Astrocyte of the spinal cord (primary cell): ENCODE results near the gene SLC26A11.
"Not testable (repeated sequence)": the region's sequence is repeated elsewhere in the genome, so short reads cannot be mapped to it uniquely, and the experiment has no call there.

Experiments
- DNase-seq: peaks from one replicate; pipeline ENCODE4 v3.0.0; 2011; ENCODE audit warnings: low read depth, low spot score
- H3K4me3 ChIP-seq: 2 replicates; pipeline ENCODE4 v1.5.1; 2011; ENCODE audit warnings: low read depth, mild to moderate bottlenecking, low read length, moderate library complexity
- in situ Hi-C: cut with HindIII; loops from 2 replicates; pipeline ENCODE4 v1.10.0; 2017; ENCODE audit warnings: low sequenced_read_pairs
- TF ChIP-seq, protein P1 (sequence below): IDR thresholded peaks from 2 replicates; pipeline ENCODE4 v1.5.1; 2012; ENCODE audit warnings: low read depth, mild to moderate bottlenecking, low read length, inconsistent platforms

SLC26A11 gene

DNA sequence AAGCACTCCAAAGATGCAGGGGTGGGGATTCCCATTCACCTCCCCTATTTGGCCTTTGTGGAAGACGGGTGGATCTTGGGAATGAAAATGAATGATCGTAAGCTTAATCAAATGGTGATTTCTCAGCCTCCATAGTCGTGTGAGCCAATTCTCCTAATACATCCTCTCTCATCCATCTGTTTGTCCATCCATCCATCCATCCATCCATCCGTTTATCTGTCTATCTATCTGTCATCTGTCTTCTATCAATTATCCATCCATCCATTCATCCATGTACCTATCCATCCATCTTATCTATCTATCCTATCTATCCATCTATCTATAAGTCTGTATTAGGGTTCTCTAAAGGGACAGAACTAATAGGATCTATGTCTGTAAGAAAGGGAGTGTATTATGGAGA lies 48.2 kb downstream of the SLC26A11 start:
- H3K4me3 ChIP-seq, result no peak overlapping the region
- DNase-seq, result no peak
- TF ChIP-seq, protein P1, sequence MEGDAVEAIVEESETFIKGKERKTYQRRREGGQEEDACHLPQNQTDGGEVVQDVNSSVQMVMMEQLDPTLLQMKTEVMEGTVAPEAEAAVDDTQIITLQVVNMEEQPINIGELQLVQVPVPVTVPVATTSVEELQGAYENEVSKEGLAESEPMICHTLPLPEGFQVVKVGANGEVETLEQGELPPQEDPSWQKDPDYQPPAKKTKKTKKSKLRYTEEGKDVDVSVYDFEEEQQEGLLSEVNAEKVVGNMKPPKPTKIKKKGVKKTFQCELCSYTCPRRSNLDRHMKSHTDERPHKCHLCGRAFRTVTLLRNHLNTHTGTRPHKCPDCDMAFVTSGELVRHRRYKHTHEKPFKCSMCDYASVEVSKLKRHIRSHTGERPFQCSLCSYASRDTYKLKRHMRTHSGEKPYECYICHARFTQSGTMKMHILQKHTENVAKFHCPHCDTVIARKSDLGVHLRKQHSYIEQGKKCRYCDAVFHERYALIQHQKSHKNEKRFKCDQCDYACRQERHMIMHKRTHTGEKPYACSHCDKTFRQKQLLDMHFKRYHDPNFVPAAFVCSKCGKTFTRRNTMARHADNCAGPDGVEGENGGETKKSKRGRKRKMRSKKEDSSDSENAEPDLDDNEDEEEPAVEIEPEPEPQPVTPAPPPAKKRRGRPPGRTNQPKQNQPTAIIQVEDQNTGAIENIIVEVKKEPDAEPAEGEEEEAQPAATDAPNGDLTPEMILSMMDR, result no peak
- in situ Hi-C loops, result no loop called here

DNA sequence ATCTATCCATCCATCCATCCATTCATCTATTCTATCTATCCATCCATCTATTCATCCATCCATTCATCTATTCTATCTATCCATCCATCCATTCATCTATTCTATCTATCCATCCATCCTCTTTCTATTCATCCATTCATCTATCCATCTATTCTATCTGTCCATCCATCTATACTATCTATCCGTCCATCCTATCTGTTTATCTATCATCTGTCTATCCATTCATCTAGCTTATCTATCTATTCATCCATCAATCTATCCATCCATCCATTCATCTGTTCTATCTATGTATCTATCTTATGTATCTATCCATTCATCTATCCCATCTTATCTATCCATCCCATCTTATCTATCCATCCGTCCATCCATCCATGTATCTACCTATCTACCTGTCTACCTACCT lies 49.2 kb downstream of the SLC26A11 start:
- DNase-seq, result no peak
- in situ Hi-C loops, result no loop called here
- TF ChIP-seq, protein P1, result no peak
- no peak overlapping the region for H3K4me3 ChIP-seq

DNA sequence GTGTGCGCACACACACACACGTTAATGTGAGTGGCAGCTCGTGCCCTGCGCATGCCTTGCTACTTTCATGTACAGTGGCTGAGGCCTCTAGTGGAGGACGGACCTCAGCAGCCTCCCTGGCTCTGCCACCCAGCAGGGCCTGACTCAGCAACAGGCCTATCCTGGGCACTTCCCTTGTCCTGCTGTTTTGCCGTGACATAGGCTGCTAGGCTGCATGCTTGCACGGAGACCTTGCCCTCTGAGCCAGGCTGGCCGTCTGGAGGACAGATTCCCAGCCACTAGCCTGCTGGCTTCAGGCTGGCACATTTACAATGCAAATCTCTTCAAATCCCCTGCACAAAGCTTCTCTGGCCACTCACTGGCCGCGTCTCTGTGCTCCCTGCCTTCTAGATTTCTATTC lies 49.9 kb downstream of the SLC26A11 start:
- no peak overlapping the region for H3K4me3 ChIP-seq
- in situ Hi-C loops, result no loop called here
- TF ChIP-seq, protein P1, result no peak
- DNase-seq, result no peak

DNA sequence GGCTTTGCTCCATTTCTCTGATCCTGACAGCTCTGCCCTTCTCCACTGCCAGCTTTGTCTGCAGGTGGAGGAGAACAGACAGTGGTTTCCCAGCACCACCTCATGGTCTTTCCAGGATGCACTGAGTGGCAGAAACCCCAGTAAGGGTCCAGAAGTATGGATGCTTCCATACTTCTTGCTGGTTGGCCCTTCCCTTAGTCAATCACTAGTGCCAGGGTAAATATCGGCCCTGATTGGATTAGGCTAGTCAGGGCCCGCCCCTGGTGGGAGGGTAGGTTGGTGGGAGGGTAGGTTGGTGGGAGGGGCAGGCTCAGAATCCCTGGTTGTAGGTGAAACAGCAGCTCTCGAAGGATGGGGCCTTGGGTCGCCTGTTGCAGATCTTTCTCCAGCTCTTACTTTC lies 50.6 kb downstream of the SLC26A11 start:
- no peak for DNase-seq
- no peak overlapping the region for H3K4me3 ChIP-seq
- TF ChIP-seq, protein P1, result no peak
- in situ Hi-C loops, result no loop called here

DNA sequence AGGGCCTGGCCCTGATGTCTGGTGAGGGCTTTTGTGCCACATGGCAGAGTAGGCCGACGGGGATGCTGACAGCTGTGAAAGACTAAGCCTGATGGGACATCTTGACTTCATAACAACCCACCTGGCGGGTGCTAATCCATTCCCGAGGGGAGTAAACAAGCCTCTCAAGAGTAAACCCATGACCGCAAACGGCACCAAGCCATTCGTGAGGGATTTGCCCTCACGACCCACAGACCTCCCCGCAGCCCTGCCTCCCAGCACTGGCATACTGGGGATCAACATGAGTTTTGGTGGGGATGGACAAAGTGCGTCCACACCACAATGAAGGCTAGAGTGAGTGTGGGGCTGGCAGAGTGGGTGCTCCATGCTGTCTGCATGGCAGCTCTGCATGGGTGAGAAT lies 52.1 kb downstream of the SLC26A11 start:
- TF ChIP-seq, protein P1, result no peak
- in situ Hi-C loops, result no loop called here
- no peak overlapping the region for H3K4me3 ChIP-seq
- DNase-seq, result no peak

DNA sequence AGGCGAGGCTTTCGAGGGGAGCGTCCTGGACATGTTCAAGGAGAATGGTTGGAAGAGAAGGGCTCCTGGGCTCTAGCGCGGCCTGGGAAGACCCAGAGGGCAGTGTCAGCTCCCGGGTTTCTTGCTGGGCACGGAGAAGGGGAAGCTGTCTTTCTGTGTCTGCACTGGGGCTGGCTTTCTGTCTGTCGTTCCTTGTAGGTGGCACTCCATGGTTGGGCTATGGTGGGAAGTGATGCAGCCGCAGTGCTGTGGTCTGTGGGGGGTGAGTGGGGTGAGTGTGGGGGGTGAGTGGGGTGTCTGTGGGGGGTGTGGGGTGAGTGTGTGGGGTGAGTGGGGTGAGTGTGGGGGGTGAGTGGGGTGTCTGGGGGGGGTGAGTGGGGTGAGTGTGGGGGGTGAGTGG lies 54.1 kb downstream of the SLC26A11 start:
- TF ChIP-seq, protein P1, result no peak
- in situ Hi-C loops, result no loop called here

DNA sequence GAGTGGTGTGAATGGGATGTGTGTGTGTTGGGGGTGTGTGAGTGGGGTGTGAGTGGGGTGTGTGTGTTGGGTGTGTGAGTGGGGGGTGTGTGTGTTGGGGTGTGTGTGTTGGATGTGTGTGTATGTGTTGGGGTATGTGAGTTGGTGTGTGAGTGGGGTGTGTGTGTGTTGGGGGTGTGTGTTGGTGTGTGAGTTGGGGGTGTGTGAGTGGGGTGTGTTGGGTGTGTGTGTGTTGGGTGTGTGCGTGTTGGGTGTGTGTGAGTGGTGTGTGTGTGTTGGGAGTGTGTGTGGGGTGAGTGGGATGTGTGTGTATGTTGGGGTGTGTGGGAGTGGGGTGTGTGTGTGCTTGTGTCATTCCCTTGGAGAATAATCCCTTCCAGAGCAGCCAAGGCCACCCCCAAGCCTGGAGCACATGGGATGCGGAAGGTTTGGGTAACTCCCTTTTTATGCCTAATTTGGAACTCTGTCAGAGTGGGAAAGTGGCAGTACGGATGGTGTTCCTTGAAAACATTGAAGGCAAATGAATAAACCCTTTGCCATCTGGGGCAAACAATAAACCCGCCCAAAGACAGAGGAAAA lies 54.7 kb downstream of the SLC26A11 start:
- no peak for DNase-seq
- H3K4me3 ChIP-seq, result no peak overlapping the region
- TF ChIP-seq, protein P1, result no peak
- in situ Hi-C loops, result no loop called here

More for the DNA sequence above, 54.1 kb downstream of the SLC26A11 start:
- no peak overlapping the region for H3K4me3 ChIP-seq
- no peak for DNase-seq

DNA sequence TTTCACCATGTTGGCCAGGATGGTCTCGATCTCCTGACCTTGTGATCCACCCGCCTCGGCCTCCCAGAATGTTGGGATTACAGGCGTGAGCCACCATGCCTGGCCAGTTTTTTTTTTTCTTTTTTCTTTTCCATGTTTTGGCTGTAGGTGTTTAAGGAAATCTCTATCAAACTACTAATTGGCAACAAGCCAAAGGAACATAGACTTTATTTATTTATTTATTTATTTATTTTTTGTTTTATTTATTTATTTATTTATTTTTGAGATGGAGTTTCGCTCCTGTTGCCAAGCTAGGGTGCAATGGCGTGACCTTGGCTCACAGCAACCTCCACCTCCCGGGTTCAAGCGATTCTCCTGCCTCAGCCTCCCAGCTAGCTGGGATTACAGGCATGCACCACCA lies 55.6 kb downstream of the SLC26A11 start:
- H3K4me3 ChIP-seq, DNase-seq, in situ Hi-C loops: not testable (repeated sequence)
